UCSD-AML1 (cell line): ENCODE measurements around the gene PDE9A.

ENCODE experiments used
- DNase-seq: peaks from one replicate; lab custom pipeline; 2025; ENCODE audit not compliant: unreplicated experiment; lab: John Stamatoyannopoulos, UW

The PDE9A gene

GRCh38 chr21:42767561-42767835 is 114.1 kb downstream of the PDE9A start:
- no peak for DNase-seq

- no peak for DNase-seq
Measured at GRCh38 chr21:42768324-42769121, 115.1 kb downstream of the PDE9A start.

- no peak for DNase-seq
Measured at GRCh38 chr21:42769183-42769819, 115.9 kb downstream of the PDE9A start.

GRCh38 chr21:42769820-42770716 is 116.6 kb downstream of the PDE9A start:
- DNase-seq: no peak

- no peak for DNase-seq
Measured at GRCh38 chr21:42770717-42771502, 117.5 kb downstream of the PDE9A start.

GRCh38 chr21:42771503-42771805 is 118.0 kb downstream of the PDE9A start:
- DNase-seq: no peak

- no peak for DNase-seq
Measured at GRCh38 chr21:42775123-42775522, 121.7 kb downstream of the PDE9A start.

- no peak for DNase-seq
Measured at GRCh38 chr21:42775891-42776290, 122.5 kb downstream of the PDE9A start.

- DNase-seq: no peak
Measured at GRCh38 chr21:42777064-42777756, 123.8 kb downstream of the PDE9A start.

- no peak for DNase-seq
Measured at GRCh38 chr21:42777757-42778344, 124.4 kb downstream of the PDE9A start.

GRCh38 chr21:42779431-42779861 is 126.0 kb downstream of the PDE9A start:
- DNase-seq: no peak

- DNase-seq: no peak
Measured at GRCh38 chr21:42780617-42781016, 127.2 kb downstream of the PDE9A start.

GRCh38 chr21:42781150-42781970 is 127.9 kb downstream of the PDE9A start:
- no peak for DNase-seq

GRCh38 chr21:42781971-42782722 is 128.7 kb downstream of the PDE9A start:
- DNase-seq: no peak

GRCh38 chr21:42782723-42783242 is 129.4 kb downstream of the PDE9A start:
- no peak for DNase-seq

GRCh38 chr21:42784276-42784675 is 130.9 kb downstream of the PDE9A start:
- DNase-seq: no peak

- no peak for DNase-seq
Measured at GRCh38 chr21:42784896-42785451, 131.6 kb downstream of the PDE9A start.
